GM19468 (cell line): ENCODE measurements around the gene DGKQ.

ENCODE experiments used
- ATAC-seq: cut with Tn5 transposase; IDR thresholded peaks from one replicate; pipeline ENCODE4 v1.9.1; 2021; ENCODE audit warnings: mild to moderate bottlenecking, moderate library complexity, moderate number of reproducible peaks; ENCODE audit not compliant: unreplicated experiment; ENCODE audit errors: extremely low read depth

Gene DGKQ

DNA sequence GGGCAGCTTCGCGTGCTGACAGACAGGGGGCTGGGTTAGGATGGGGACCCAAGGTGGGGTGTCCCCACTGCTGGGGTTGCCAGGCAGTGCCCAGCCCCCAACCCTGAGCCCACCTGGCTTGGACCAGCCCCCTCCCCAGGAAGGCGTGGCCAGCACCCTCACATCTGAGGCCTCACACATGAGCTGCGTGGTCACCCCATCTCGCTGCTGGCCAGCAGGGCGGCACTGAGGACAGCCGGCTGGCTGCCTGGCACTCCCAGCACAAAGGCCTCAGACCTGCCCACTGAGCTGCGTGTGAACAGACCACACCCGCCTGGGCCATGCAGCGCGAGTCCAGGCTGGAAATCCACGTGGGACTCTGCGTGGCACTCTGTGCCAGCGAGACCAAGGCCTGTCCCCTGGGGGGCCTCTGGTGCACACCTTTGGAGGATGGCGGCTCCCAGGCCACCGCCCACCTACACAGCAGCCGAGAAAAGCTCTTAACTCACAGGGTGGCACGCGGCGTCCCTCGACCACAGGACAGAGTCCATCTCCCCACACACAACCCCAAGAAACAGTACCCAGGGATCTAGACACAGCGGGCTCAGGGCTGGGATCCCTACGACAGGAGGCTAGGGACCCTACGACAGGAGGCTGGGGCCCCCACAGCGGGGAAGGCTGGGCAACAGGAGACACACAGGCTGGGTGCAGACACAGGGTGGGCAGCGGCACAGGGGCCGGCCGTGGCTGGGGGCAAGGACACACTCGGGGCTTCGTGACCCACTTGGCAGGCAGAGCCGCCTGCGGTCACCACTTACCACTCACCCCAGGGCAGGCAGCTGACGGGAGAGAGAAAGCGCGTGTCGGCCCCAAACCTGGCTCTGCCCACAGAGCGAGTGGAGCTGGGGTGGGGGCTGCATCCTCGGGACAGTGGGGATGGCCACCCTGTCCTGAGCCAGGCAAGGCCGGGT lies 9.8 kb downstream of the DGKQ start:
- ATAC-seq: no peak

DNA sequence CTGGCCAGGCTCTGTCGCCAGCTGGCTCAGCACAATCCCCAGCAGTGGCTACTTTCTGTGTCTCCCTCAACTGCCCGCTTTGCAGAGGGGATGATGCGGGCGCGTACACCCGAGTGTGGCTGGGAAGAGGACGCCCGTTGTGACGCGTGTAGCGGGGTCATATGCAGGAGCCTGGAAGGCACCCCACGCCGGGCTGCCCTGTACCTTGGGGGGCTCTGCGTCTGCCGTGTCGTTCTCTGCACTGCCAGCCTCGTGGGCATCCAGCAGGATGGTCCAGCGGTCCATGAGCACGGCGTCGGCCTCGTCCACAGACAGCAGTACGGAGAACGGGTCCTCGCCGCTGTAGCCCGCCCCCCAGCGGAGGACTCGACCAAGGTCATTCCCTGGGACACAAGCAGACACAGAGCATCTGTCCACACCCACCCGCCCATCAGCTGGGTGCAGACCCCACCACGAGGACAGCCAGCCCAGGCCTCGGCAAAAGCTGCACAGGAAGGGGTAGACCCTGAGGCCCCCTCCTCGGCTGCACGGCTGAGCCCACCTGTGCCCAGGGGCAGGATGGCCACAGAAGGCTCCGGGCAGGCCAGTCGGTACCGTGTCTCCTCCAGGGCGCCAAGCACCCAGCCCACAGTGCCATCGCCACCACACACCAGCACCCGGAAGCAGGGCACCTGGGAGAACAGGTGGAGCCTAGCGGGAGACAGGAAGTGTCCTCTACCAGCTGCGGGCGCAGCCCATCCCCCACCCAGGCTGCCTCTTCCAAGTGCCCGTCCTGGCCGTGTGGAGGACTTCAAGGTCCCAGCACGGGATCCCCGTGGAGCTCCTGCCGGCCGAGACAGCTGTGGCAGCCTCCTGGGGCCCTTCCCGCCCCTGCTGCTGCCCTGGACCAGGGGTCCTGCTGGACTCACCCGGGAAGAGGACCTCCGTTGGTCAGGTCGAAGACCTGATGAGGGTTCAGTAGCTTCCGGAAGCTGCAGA lies 10.8 kb downstream of the DGKQ start:
- no peak for ATAC-seq

DNA sequence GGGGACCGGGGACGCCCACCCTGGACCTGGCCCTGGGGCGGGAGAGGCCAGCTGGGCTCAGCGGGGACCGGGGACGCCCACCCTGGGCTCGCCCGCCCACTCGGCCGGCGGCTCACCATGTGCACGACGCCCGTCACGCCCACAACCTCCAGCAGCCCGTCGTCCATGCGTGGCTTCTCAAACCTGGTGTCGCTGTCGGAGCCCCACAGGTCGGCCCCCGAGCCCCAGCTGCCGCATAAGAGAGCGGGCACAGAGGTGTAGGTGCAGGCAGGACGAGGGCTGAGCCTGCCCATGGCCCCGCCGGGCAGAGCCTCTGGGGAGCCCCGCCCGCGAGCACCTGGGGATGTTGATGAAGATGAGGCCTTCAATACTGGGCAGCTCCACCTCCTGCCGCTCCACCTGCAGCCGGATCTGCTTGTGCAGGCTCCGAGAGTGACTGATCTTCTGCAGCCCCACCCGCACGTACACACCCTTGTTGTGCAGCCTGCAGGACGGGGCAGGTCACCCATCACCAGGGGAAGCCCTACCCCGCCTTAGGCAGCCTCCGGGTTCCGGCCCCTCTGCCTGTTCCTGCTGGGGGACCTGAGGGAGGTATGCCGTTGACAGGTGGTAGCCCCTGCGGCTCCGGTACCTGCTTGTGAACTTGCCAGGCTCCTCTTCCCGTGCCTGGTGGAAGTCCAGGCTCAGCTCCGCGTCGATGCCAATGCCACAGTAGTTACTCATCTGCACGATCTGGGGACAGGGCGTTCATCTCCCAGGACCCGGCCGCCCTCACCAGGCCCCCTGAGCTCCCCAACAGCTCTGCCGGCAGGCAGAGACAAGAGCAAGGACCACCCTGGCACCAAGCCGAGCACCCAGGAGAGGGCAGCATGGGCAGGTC lies 11.8 kb downstream of the DGKQ start:
- ATAC-seq: no peak

DNA sequence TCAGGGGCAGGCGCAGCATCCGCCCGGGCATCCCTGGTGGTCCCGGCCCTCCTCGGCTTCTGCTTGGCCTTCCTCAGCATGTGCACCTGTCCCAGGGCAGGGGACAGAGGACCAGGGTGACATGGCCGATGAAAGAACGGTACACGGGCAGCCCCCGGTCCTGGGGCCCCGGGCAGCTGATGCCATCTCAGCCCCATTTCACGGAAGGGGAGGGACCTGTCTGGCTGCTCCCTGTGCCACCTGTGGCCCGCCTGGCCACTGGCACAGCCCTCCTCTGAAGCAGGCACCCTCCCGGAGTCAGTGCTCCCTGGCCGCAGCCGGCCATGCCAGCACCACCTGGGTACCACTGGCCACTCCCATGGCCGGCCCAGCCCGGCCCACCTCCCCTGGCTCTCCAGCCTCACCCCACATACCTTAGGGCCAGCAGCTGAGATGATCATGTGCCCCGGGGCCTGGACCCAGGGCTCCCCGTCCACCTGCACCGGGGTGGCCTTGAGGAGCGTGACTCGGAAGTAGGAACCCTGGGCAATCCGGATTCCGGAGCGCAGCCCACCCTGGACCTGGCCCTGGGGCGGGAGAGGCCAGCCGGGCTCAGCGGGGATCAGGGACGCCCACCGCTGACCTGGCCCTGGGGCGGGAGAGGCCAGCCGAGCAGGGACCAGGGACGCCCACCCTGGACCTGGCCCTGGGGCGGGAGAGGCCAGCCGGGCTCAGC lies 12.6 kb downstream of the DGKQ start:
- no peak for ATAC-seq

DNA sequence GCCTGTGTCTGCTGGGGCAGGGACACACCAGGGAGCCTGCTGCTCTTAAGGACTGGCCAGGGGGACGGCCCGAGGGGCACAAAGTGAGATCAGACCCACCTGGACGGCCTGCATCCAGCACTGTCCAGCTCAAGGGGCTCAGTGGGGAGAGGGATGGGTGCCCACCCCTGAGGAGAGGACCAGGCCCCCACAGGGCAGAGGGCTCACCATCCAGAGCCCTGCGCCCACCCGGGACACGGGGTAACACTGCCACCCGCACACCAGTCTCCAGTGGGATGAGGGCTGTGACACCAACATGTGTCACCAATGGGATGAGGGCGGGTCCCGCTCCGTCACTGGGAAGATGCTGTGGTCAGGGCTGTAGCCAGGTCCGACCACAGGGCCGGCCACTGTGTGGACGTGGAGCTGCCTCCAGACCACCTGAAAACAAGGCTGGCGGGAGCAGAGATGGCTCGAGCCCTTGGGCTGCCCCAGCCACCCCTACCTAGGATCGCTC lies 13.2 kb downstream of the DGKQ start:
- ATAC-seq: no peak

DNA sequence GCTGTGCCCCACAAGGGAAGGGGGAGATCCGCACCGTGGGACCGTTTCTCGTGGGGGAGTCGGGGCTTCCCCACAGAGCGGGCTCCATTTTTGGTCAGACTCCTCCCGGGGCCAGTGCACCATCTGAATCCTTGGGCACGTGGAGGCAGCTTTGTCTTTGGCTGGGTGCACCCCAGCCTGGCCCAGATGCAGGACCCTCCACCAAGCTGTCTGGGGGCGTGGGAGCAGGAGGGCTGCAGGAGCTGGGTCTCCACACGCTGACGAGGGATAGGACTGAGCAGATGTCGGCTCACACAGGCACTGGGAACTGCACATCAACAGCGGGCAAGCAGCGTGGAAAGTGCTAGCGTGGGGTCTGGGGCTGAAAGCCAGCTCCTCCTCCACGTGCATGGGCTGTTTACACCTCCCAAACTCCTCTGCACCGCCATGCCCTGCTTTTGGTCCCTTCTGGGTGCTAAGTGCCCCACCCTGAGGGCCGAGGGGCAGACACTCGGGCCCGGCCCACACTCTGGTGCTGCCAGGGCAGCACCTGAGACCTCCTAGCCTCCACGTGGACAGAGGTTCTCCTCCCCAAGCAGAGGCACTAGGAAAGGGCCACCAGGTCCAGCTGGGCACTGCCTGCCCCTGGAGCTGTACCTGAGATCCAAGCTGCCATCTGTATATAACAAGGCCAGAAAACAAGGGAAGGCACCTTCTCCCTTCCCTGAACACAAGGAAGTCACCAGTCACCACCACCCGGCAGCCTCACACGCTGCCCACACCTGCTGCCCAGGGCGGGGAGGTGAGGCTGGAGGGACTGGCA lies 13.8 kb downstream of the DGKQ start:
- no peak for ATAC-seq

DNA sequence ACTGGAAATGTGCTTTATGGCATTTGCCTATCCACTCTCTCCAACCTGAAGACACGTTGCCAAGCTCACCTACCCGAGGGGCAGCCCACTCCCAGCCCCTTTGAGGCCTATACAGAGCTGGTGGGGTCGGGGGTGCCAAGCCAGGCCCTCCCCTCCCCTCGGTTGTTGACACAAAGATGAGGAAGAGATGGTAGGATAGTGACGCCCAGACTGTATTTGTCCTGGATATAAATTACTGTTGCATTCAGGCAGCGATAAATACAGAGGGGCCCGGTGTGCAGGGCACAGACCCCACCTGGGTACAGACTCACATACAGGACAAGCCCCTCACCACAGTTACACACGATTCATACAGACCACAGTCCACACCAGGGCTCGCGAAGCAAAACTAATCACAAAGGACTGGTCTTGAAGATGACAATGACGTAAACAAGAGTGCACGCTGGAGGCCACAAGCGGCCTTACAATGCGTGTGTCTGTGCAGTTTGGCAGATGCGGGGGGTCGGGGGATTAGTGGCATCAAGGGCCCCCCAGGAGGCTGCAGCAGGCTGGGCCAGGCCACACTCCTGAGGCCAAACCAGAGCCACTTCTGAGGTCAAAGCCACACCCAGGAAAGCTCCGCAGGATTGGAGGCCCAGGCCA lies 14.6 kb downstream of the DGKQ start:
- no peak for ATAC-seq

DNA sequence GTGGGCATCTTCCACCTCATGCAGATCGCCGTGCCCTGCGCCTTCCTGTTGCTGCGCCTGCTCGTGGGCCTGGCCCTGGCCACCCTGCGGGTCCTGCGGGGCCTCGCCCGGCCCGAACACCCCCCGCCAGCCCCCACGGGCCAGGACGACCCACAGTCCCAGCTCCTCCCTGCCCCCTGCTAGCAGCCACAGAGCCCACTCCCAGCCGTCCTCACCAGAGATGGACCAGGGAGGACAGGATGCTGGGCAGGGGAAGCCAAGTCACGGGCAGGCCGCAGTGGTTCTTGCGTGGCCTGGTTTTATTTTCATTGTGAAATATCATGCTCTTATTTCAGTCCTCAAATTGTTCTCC lies 15.1 kb downstream of the DGKQ start:
- no peak for ATAC-seq

DNA sequence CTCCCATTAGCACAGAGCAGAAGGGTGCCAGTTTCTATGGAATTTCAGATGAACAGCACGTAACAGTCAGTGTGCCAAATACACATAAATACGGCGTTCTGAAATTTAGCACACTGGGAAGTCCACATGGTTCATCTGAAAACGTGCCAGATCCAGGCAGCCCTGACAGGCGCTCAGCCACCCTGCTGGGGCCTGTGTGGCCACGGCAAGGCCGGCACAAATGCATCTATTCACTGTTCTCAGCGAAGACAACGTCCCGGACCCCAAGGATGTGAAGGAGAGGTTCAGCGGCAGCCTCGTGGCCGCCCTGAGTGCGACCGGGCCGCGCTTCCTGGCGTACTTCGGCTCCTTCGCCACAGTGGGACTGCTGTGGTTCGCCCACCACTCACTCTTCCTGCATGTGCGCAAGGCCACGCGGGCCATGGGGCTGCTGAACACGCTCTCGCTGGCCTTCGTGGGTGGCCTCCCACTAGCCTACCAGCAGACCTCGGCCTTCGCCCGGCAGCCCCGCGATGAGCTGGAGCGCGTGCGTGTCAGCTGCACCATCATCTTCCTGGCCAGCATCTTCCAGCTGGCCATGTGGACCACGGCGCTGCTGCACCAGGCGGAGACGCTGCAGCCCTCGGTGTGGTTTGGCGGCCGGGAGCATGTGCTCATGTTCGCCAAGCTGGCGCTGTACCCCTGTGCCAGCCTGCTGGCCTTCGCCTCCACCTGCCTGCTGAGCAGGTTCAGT lies 15.6 kb downstream of the DGKQ start:
- no peak for ATAC-seq

DNA sequence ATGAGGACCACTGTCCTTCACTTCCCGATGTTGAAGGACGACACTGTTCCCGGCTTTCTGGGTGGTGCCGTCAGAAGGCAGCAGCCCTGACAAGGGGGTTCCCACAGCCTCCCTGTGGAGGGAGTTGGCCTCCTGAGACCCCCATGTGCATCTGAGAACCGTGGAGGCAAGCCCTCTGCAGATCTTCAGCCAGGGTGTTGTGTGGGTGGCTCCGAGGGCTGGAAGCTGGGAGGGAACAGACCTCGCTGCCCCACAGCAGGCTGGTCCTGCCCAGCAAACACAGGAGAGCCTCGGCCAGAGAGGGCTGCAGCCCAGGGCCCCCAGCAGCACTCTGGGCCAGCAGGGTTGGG lies 16.2 kb downstream of the DGKQ start:
- no peak for ATAC-seq

DNA sequence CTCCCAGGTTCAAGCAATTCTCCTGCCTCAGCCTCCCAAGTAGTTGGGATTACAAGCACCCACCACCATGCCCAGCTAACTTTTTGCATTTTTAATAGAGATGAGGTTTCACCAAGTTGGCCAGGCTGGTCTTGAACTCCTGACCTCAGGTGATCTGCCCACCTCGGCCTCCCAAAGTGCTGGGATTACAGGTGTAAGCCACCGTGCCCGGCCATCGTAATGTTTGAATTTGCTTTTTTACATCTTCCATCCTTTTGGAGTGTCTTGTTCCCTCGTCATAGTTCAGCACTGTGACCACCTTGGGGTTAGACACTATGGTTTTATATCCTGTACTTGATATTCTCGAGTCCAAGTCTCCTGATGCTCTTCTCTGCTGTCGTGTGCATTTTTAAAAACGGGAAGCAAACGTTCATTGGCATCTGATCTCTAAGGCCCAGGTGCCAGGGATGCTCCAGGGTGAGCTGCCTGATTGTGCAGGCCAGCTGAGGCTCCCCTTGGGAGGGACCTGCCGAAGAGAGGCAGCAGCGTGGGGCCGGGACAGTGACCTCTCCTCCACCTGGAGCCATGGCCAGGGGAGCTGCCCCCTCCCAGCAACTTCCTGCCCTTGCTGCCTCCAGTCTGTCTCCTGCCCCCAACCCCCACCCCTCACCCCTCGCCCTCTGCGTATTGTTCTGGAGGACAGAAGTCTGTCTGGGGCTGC lies 16.7 kb downstream of the DGKQ start:
- ATAC-seq: no peak

DNA sequence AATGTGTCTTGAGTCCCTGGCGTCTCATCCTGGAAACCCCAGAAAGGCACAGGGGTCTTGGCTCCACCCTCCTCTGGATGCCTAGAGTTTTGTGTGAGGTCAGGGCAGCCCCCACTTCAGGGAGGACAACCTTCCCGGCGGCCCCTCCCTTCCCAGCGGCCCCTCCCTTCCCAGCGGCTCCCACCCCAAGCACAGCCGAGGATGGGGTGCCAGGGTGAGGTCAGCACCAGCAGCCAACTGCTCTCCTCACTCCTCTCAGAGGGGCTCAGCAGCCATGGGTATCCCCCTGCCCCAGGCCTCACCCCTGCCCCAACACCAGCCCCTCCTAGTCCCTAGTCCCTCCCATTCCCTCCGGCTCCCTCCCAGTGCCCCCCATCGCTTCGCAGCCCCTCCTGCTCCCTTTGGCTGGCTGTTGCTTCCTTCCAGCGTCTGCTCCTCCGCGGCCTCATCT lies 17.4 kb downstream of the DGKQ start:
- ATAC-seq: no peak

DNA sequence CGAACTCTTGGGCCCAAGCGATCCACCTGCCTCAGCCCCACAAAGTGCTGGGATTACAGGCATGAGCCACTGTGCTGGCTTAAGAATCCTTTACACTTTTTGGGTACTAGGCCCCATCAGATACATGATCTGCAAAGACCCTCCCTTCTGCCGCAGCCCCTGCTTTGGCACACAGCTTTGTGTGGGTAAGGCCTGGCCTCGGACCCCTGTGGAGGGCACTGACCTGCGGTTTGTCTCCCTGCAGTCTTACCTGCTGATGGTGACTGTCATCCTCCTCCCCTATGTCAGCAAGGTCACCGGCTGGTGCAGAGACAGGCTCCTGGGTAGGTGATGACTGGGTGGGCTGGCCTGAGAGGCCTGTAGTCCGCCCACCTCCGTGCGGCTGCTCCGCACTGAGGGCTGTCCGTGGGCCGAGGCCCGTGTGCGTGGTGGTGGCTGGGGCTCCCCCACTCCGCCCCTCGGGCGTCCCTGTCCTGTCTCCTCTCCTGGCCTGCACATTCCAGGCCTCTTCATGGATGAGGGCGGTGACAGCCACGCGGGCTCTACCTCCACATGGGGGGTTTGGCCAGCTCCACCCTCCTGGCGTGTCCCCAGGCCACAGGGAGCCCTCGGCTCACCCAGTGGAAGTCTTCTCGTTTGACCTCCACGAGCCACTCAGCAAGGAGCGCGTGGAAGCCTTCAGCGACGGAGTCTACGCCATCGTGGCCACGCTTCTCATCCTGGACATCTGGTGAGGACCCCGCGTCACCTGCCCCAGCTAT lies 18.0 kb downstream of the DGKQ start:
- no peak for ATAC-seq

DNA sequence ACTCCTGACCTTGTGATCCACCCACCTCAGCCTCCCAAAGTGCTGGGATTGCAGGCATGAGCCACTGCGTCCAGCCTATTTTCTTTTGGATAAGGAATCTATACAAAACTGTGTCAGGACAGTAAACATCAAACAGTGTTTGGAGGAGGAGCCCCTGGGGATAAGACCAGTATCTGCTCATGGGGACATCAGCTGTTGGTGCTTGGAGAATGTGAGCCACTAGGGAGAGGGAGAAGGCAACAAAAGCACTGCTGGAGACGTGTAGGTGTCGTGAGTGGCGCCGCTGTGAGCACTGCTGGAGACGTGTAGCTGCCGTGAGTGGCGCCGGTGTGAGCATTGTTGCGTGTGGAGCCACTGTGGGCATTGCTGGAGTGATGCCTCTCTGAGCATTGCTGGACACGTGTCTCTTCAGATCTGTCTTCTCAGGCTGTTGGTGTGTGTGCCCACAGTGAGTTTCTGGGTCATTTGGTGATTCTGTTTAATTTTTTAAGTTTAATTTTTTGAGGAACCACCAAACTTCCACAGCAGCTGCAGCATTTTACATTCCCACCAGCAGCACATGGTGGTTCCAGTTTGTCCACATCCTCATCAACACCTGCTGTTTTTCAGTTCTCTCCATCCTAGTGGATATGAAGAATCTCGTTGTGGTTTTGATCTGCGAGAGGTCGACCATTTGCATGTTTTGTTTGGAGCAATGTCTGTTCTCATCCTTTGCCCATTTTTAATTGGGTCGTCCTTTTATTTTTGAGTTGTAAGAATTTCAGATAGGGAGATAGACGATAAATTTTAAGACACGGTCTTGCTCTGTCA lies 19.0 kb downstream of the DGKQ start:
- no peak for ATAC-seq

DNA sequence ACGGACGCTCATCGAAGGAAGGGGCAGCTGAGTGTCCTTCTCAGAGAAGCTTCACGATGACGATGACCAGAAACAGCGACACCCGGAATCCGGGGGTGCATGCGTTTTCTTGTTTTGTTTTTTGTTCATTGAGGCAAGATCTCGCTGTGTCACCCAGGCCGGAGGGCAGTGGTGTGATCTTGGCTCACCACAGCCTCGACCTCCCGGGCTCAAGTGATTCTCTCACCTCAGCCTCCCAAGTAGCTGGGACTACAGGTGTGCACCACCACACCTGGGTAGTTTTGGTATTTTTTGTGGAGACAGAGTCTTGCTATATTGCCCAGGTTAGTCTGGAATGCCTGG lies 19.8 kb downstream of the DGKQ start:
- ATAC-seq: no peak
